Dedifferentiated amniotic fluid mesenchymal stem cell (primary cell): ENCODE results near the gene ADCY1.

Experiments used
- DNase-seq: peaks from one replicate; pipeline ENCODE4 v3.0.0-alpha.2; 2016; ENCODE audit errors: extremely low spot score

Gene ADCY1

GRCh38 chr7:45625067-45625466 lies 50.9 kb downstream of the ADCY1 start:
- no peak for DNase-seq

GRCh38 chr7:45625714-45626440 lies 51.7 kb downstream of the ADCY1 start:
- DNase-seq = no peak

GRCh38 chr7:45626441-45627430 lies 52.6 kb downstream of the ADCY1 start:
- no peak for DNase-seq

GRCh38 chr7:45627691-45628456 lies 53.7 kb downstream of the ADCY1 start:
- no peak for DNase-seq

- no peak for DNase-seq
Observed at GRCh38 chr7:45631569-45631968, 57.4 kb downstream of the ADCY1 start.

GRCh38 chr7:45636733-45637132 lies 62.6 kb downstream of the ADCY1 start:
- DNase-seq = no peak

GRCh38 chr7:45638916-45639315 lies 64.7 kb downstream of the ADCY1 start:
- DNase-seq = no peak

- no peak for DNase-seq
Observed at GRCh38 chr7:45642044-45642443, 67.9 kb downstream of the ADCY1 start.

- DNase-seq = no peak
Observed at GRCh38 chr7:45643630-45644029, 69.5 kb downstream of the ADCY1 start.

GRCh38 chr7:45644237-45644636 lies 70.1 kb downstream of the ADCY1 start:
- DNase-seq = no peak

GRCh38 chr7:45645141-45645969 lies 71.2 kb downstream of the ADCY1 start:
- DNase-seq = no peak

- DNase-seq = no peak
Observed at GRCh38 chr7:45646207-45646821, 72.1 kb downstream of the ADCY1 start.

- DNase-seq = no peak
Observed at GRCh38 chr7:45646996-45647825, 73.0 kb downstream of the ADCY1 start.

- DNase-seq = no peak
Observed at GRCh38 chr7:45647967-45648670, 74.0 kb downstream of the ADCY1 start.

- no peak for DNase-seq
Observed at GRCh38 chr7:45648671-45648995, 74.5 kb downstream of the ADCY1 start.

GRCh38 chr7:45649560-45650346 lies 75.6 kb downstream of the ADCY1 start:
- DNase-seq = no peak

- DNase-seq = no peak
Observed at GRCh38 chr7:45650404-45651394, 76.5 kb downstream of the ADCY1 start.
